Measurements from ENCODE around the gene CPA5. TPM values are rescaled to one million over a fixed set of nuclear protein-coding genes. Genes with fewer than 3 reads are reported as not detected.

Gene CPA5
- total RNA-seq, 2 donors from 2014 or later: not detected

DNA sequence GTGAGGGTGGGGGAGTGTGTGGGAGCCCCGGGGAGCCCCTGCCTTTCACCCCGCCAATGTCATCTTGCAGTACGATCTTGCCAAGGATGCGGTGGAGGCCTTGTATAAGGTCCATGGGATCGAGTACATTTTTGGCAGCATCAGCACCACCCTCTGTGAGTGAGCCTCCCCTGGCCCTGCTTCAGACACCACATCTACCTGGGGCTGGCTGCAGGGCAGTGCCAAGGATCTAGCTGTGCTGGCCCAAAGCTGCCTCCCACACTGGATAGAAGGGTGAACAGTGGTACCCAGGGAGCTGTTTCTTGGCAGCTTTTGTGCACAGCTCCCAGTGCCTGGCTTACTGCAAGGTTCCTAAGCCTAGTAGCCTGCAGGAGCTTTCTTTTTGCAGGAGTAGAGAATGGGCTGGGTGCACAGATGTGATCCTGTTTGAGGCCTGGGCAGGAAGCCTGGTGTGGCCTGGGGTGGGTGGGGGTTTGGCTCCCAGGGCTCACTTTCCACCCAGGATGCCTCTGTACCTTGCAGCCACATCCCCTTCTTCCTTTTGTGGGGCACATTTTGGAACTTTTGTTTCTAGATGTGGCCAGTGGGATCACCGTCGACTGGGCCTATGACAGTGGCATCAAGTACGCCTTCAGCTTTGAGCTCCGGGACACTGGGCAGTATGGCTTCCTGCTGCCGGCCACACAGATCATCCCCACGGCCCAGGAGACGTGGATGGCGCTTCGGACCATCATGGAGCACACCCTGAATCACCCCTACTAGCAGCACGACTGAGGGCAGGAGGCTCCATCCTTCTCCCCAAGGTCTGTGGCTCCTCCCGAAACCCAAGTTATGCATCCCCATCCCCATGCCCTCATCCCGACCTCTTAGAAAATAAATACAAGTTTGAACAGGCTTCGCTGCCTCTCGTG, 23.5 kb downstream of the CPA5 start:
- WGBS, 2 donors: 90 to 97% methylated on average over 14 to 19 of the region's 19 CpGs
- H3K27me3 ChIP-seq: no peaks in the 10 kb centered on the region
- intact Hi-C loops (cut with DNase I): no loop called here
- H3K4me3 ChIP-seq: no peak overlapping the region
- H3K9me3 ChIP-seq: no peaks in the 10 kb centered on the region
- peaks cover 76% of the 10 kb centered on the region for H3K4me1 ChIP-seq
- no peak for DNase-seq
- H3K27ac ChIP-seq: peak overlapping the region in 1 of 4 donors; percentile 9
- TF ChIP-seq POLR2A (IDR thresholded peaks at IDR 0.05): no peak
- TF ChIP-seq, protein P1, sequence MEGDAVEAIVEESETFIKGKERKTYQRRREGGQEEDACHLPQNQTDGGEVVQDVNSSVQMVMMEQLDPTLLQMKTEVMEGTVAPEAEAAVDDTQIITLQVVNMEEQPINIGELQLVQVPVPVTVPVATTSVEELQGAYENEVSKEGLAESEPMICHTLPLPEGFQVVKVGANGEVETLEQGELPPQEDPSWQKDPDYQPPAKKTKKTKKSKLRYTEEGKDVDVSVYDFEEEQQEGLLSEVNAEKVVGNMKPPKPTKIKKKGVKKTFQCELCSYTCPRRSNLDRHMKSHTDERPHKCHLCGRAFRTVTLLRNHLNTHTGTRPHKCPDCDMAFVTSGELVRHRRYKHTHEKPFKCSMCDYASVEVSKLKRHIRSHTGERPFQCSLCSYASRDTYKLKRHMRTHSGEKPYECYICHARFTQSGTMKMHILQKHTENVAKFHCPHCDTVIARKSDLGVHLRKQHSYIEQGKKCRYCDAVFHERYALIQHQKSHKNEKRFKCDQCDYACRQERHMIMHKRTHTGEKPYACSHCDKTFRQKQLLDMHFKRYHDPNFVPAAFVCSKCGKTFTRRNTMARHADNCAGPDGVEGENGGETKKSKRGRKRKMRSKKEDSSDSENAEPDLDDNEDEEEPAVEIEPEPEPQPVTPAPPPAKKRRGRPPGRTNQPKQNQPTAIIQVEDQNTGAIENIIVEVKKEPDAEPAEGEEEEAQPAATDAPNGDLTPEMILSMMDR (IDR thresholded peaks at IDR 0.05): no peak
- no peaks in the 10 kb centered on the region for H3K36me3 ChIP-seq (replicated peaks in 1 of 2; ENCODE audit: insufficient read depth in 1 of 2, low read depth in 2 of 2)
- ATAC-seq: no peak

DNA sequence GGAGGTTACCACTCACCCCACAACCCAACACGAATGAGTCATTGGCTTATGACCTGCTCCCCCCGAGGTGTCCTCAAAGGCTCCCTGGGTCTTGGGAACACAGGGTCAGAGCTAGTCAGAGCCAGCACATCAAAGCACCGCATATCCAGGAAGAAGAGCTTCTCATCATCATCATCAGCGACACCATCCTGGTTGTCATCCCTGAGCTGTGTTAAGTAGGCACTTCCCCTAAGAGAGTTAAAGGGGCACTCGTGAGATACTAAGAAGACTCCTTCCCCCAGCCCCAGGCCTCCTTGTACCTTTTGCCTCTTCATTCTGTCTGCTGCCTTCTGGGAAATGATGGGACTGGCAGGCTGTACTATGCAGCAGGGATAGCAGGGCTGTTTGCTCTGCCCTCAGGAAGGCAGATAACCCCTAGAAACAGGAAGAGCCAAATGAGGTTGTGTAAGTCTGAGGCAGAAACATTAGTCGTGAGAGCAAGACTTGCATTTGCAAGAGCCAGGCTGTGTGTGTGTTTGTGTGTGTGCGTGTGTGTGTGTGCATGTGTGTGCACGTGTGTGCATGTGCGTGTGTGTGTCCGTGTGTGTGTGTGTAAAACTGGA, 24.6 kb downstream of the CPA5 start:
- H3K27me3 ChIP-seq: no peaks in the 10 kb centered on the region
- peak; percentile 34 to 66 (median 54) for DNase-seq
- H3K36me3 ChIP-seq (replicated peaks in 1 of 2; ENCODE audit: insufficient read depth in 1 of 2, low read depth in 2 of 2): no peaks in the 10 kb centered on the region
- no peaks in the 10 kb centered on the region for H3K9me3 ChIP-seq
- intact Hi-C loops (cut with DNase I): no loop called here
- H3K27ac ChIP-seq: peak overlapping the region; percentile 35 to 98 (median 54)
- 49 to 59% methylated on average over 8 to 10 of the region's 10 CpGs for WGBS, 2 donors
- H3K4me3 ChIP-seq: no peak overlapping the region
- ATAC-seq: no peak
- H3K4me1 ChIP-seq: peaks cover 76% of the 10 kb centered on the region
- TF ChIP-seq POLR2A (IDR thresholded peaks at IDR 0.05): no peak
- TF ChIP-seq, protein P1 (IDR thresholded peaks at IDR 0.05): no peak

DNA sequence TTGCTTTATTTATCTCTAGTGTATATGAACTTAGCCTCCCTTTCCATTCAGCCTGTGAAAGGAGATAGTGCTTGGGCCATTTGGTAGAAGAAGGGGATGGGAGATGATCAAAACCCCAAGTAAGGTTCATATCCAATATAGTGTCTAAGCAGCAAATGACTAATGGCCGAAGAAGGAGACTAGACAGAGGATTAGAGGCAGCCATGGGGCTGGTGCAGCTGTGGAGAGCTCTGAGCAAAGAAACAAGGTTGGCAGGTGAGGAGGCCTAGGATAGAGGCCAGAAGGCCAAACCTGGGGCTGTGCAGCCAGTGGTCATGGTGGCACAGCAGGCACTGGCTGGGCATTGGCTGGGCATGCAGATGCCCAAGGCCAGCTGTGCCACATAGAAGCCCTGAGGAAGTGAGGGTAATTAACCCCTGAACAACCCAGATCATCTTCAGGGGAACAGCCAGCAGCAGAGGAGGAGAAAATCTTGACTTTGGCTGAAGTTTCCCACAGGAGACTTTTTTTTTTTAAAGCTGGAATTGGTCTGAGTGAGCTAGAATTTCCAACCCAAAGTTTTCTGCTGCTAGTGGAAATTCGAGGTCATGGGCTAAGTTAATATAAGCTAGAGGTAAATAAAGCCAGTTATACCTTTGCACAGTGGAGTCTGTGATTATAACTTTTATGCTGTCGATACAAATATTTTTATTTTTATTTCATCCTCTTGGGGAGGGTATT, 25.4 kb downstream of the CPA5 start:
- H3K9me3 ChIP-seq: no peaks in the 10 kb centered on the region
- WGBS, 2 donors: 25 to 30% methylated on average over 3 of the region's 3 CpGs
- H3K27me3 ChIP-seq: no peaks in the 10 kb centered on the region
- TF ChIP-seq POLR2A (IDR thresholded peaks at IDR 0.05): no peak
- TF ChIP-seq, protein P1 (IDR thresholded peaks at IDR 0.05): no peak
- DNase-seq: no peak
- intact Hi-C loops (cut with DNase I): no loop called here
- H3K36me3 ChIP-seq (replicated peaks in 1 of 2; ENCODE audit: insufficient read depth in 1 of 2, low read depth in 2 of 2): no peaks in the 10 kb centered on the region
- peaks cover 76% of the 10 kb centered on the region for H3K4me1 ChIP-seq
- no peak for ATAC-seq
- H3K4me3 ChIP-seq: no peak overlapping the region
- H3K27ac ChIP-seq: peak overlapping the region; percentile 35 to 98 (median 54)

- H3K27me3 ChIP-seq: no peaks in the 10 kb centered on the region
- DNase-seq (peak; percentile 46 to 61 (median 50)), ATAC-seq (no peak)
- H3K36me3 ChIP-seq (replicated peaks in 1 of 2; ENCODE audit: insufficient read depth in 1 of 2, low read depth in 2 of 2): no peaks in the 10 kb centered on the region
- H3K9me3 ChIP-seq: no peaks in the 10 kb centered on the region
- peak overlapping the region; percentile 18 to 98 (median 76) for H3K27ac ChIP-seq
- intact Hi-C loops (cut with DNase I): no loop called here
- H3K4me3 ChIP-seq: no peak overlapping the region
- 59 to 66% methylated on average over 3 of the region's 3 CpGs for WGBS, 2 donors
- no peak for TF ChIP-seq POLR2A (IDR thresholded peaks at IDR 0.05)
- TF ChIP-seq, protein P1 (IDR thresholded peaks at IDR 0.05): no peak
- peaks cover 69% of the 10 kb centered on the region for H3K4me1 ChIP-seq
These were observed 26.4 kb downstream of the CPA5 start for GRCh38 chr7:130371046-130371445.

Data from body of pancreas (tissue), 4 donors.